GM20431 (cell line): ENCODE measurements around the gene ZC3H10.
"Not testable (repeated sequence)": the region's sequence is repeated elsewhere in the genome, so short reads cannot be mapped to it uniquely, and the experiment has no call there.

ENCODE experiments used
- in situ Hi-C: fragments of 300-500 bp; cut with MseI, MboI; formaldehyde crosslinking; loops from one replicate; pipeline ENCODE4 v1.15.0; 2020; ENCODE audit warnings: low sequenced_read_pairs; ENCODE audit not compliant: unreplicated experiment

ZC3H10 gene, protein sequence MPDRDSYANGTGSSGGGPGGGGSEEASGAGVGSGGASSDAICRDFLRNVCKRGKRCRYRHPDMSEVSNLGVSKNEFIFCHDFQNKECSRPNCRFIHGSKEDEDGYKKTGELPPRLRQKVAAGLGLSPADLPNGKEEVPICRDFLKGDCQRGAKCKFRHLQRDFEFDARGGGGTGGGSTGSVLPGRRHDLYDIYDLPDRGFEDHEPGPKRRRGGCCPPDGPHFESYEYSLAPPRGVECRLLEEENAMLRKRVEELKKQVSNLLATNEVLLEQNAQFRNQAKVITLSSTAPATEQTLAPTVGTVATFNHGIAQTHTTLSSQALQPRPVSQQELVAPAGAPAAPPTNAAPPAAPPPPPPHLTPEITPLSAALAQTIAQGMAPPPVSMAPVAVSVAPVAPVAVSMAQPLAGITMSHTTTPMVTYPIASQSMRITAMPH

GRCh38 chr12:56117778-56118687, at the start of gene ZC3H10:
TSS of gene ZC3H10 (plus strand) at chr12:56118266. CDS start at chr12:56120563, 2,297 bp downstream.
- in situ Hi-C loops = no loop called here

DNA sequence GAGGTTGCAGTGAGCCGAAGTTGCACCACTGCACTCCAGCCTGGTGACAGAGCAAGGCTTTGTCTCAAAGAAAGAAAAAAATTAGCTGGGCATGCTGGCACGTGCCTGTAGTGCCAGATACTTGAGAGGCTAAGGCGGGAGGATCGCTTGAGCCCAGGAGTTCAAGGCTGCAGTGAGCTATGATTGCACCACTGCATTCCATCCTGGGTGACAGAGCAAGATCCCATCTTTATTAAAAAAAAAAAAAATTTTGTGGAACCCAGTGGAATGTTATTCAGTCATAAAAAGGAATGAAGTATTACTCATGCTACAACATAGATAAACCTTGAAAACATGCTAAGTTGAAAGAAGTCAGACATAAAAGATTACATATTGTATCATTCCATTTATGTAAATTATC, 46.4 kb upstream of the ZC3H10 start:
- in situ Hi-C loops = no loop called here

DNA sequence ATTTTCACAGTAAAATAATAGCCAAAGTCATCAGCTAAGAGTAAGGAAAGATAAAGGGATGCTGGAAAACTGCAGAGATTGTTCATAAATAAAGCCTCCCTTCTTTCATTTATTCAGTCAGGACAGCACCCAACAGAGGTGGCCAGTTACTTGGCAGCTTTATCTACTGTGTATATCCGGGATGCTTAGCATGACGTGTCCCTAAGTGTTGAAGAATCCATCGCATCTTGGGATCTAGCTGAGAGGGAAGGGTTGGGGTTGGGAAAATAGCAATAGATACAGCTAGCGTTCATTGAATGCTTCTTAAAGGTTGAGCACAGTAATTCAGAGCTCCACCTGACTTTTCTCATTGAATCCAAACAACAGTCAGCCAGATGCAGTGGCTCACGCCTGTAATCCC, 43.7 kb upstream of the ZC3H10 start:
- in situ Hi-C loops = no loop called here

DNA sequence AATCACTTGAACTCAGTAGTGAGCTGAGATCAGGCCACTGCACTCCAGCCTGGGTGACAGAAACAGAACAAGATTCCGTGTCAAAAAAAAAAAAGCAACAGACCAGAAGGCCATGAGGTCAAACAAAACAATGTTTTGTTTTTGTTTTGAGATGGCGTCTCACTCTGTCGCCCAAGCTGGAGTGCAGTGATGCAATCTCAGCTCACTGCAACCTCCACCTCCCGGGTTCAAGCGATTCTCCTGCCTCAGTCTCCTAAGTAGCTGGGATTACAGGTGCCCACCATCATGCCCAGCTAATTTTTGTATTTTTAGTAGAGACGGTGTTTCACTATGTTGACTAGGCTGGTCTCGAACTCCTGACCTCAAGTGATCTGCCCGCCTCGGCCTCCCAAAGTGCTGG, 40.1 kb upstream of the ZC3H10 start:
- in situ Hi-C loops = not testable (repeated sequence)

GRCh38 chr12:56078427-56078826, 39.6 kb upstream of the ZC3H10 start:
- in situ Hi-C loops = no loop called here

DNA sequence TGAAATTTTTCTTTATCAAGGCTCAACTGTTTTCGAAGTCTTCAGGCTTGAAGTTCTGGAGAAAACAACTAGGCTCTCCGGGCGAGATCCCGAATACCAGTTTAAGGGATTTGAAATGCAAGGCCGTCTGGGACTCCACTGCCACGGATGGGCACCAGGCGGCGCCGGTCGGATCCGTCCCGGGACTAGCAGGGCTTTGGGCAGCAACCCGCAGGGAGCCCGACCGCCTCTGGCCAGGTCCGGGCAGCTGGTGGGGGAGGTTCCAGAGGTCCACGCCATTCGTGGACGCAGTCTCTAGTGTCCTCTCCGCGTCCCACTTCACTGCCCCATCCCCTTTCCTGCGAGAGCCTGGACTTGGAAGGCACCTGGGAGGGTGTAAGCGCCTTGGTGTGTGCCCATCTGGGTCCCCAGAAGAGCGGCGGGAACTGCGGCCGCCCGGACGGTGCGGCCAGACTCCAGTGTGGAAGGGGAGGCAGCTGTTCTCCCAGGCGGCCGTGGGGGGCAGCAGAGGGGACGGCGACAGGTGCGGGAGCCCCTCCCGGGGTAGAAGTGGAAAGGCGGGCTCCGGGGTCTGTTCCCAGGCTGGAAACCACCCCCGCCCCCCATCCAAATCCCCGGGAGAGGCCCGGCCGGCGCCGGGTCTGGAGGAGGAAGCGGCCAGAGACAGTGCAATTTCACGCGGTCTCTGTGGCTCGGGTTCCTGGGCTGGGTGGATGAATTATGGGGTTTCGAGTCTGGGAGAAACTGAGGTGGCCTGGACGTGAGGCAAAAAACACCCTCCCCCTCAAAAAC, 38.9 kb upstream of the ZC3H10 start:
- in situ Hi-C loops = no loop called here

GRCh38 chr12:56079723-56080555, 38.1 kb upstream of the ZC3H10 start, which contains the start of gene ERBB3:
TSS of gene ERBB3 (plus strand) at chr12:56080165. CDS start at chr12:56080301, 136 bp downstream.
- in situ Hi-C loops = no loop called here

DNA sequence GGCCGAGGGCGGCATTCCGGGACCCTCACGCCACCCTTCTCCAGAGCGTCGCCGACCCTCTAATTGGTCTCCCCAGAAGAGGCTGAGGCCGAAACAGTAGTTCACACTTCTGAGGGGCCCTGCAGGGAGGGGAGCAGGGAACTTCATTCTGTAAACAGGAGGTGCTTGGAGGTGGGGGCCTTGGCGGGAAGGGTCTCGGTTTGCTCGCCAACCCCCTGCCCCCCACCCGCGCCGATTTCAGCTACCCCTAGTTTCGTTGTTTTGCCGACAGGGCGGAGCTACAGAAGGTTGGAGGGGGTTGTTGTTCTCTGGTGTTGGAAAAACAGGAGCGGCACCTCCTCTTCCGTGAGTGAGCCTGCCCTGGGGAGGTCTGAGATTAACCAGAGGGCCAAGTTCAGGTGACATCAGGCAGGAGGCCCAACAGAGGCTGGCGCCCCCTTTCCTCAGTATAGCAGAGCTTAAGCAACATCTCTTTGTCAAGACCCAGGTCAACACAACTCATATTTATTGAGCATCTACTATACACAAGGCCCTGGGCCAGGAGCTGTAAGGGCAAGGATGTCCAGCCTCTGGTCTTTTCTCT, 37.4 kb upstream of the ZC3H10 start:
- in situ Hi-C loops = no loop called here

DNA sequence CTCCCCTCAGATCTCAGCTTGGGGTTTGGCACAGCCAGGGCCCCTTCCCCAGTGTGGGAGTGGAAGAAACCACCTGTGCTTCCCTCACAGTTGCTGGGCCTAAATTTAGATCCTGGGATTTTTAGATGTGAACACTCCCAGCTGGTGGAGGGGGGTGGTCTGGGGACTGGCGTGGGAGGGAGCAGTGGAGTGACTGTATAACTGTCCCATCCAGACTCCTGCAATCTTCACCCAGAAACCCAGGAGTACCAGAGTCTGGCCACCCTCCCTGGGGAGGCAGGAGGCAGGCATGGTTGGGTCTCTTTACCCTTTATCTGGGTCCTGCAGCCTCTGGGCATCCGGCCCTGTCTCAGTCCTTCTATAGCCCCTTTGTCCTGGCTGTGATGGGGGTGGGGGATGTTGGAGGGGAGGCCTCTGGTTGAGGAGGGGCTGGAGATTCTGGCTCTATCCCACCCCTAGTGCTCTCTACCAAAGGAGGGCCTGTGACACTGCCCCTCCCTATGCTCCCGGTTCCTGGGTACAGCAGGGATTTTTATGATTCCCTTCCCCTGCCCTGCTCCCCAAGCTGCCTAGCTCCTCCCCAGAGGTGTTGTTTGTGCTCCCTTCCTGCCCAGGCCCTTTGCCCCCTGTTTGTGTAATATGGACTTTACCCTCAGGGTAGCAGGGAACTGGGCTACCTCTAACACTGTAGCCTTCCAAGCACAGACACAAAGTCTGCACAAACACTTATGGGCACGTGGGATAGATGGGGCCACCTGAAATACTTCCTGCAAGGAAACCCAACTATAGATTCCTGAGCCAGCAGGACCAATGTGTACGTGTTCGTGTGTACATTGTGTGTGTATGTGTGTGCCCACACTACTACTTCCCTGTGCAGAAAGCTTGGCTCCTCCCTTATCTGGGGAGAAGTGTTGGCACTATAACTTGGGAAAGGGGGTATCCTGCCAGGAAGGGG, 36.4 kb upstream of the ZC3H10 start:
- in situ Hi-C loops = no loop called here

GRCh38 chr12:56082382-56082781, 35.7 kb upstream of the ZC3H10 start:
- in situ Hi-C loops = no loop called here

DNA sequence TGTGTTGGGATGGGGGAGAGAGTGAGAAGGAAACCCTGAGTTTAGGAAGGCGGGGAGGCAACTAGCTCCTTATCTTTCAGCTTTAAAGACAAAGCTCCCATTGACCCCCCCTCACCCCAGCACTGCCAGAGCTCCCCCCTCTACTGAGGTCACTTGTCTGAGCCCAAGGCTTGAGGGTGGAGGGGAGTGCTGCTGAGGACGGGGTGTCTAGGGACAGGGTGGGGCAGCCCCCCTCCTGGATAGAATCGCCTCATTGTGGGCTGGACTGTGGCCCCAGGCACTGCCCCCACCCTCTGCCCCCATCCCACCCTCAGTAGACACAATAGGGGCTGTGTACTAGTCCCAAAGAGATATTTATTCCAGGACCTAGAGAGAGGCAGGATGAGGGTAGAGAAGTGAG, 35.1 kb upstream of the ZC3H10 start:
- in situ Hi-C loops = no loop called here

DNA sequence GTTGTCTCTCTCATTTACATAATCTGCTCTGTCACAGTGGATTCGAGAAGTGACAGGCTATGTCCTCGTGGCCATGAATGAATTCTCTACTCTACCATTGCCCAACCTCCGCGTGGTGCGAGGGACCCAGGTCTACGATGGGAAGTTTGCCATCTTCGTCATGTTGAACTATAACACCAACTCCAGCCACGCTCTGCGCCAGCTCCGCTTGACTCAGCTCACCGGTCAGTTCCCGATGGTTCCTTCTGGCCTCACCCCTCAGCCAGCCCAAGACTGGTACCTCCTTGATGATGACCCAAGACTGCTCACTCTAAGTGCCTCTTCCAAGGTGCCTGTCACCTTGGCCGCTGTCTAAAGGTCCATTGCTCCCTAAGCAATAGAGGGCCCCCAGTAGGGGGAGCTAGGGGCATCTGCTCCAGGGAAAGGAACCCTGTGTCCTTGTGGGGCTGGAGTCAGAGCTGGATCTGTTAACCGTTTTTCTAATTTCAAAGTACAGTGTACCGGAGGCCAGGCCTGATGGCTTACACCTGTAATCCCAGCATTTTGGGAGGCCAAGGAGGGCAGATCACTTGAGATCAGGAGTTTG, 33.0 kb upstream of the ZC3H10 start:
- in situ Hi-C loops = no loop called here

DNA sequence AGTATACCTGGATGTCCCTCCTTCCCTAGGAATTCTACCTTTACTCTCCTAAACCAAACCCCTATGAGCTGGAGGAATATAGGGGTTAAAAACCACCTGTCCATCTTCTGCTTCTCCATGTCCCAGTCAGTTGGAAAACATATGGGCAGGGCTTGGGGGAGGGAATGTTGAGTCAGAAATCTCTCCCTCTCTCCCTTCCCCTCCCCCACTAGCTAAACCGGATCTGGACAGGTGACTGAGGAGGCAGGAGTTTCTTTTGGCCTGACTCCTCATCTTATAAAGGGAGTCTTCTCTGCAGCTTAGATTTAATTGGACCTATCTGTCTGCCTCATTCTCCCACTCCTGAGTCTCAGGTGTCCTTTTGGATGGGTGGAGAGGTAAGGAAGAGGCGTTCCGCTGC, 32.0 kb upstream of the ZC3H10 start:
- in situ Hi-C loops = no loop called here

- in situ Hi-C loops = no loop called here
These were observed 31.5 kb upstream of the ZC3H10 start for GRCh38 chr12:56086608-56087007.

DNA sequence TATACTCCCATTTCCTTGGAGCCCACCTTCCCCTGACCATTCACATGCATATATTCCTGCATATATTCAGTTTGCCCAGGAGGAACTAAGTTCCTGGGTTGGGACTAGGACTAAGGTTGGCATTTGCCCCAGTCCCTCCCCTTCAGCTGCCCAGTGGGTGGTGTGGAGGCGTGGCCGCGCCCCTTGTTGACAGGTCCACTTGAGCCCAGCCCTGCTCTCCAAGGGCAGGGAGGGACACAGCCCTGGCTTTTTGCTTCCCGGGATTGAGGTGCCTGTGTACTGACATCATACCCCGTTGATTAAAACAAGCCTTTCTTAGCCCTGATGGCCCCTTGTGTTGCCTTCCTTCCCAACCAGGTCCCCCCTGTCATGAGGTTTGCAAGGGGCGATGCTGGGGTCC, 30.8 kb upstream of the ZC3H10 start:
- in situ Hi-C loops = no loop called here

GRCh38 chr12:56097738-56098137, 20.3 kb upstream of the ZC3H10 start:
- in situ Hi-C loops = no loop called here

DNA sequence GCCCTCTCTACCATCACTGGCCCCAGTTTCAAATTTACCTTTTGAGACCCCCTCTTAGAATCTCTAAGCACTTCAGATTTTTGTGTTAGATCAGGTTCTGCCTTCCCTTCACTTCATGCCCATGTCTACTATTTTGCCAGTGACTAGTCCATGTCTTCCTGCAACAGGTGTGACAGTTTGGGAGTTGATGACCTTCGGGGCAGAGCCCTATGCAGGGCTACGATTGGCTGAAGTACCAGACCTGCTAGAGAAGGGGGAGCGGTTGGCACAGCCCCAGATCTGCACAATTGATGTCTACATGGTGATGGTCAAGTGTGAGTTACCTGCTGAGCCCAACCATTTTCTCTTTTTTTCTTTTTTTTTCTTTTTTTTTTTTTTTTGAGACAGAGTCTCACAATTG, 19.5 kb upstream of the ZC3H10 start:
- in situ Hi-C loops = no loop called here

DNA sequence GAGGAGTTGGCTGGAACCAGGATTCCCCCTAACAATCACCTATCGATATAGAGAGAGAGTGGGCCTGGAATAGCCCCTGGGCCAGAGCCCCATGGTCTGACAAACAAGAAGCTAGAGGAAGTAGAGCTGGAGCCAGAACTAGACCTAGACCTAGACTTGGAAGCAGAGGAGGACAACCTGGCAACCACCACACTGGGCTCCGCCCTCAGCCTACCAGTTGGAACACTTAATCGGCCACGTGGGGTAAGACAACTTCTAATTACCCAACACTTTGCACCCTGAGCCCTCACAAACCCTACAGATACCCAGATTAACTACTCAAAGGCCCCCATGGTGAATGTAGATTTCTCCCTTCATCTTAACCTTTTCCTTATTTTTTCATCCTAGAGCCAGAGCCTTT, 18.3 kb upstream of the ZC3H10 start:
- in situ Hi-C loops = no loop called here
